HCT116 (cell line): Measurements from ENCODE around the gene XG. TPM values are rescaled to one million over a fixed set of nuclear protein-coding genes. Genes with fewer than 3 reads are reported as not detected.

Experiments
- ATAC-seq: fragments of 200-7000 bp; cut with Tn5 transposase; 2 replicates; pipeline ENCODE4 v1.9.1; 2020; ENCODE audit warnings: mild to moderate bottlenecking, moderate library complexity
- BruUV-seq: library from RNA; stranded (reverse); fragments of 400-500 nt; replicated peaks from 2 replicates; lab custom pipeline; 2021; lab: Mats Ljungman, UMichigan
- CTCF ChIA-PET: fragments of 300-600 bp; sonication (Branson Sonifier 250); formaldehyde crosslinking; loops from one replicate; lab custom pipeline; 2021; ENCODE audit warnings: antibody characterized with exemption; lab: Charles Lee
- POLR2A ChIA-PET: fragments of 300-600, 350-600 bp; sonication (Branson Sonifier 250); formaldehyde crosslinking; loops from one replicate; lab custom pipeline; 2021; ENCODE audit warnings: antibody characterized with exemption; lab: Charles Lee
- RAD21 ChIA-PET, 2 experiments: fragments of 300-600 bp; sonication (Branson Sonifier 250); formaldehyde crosslinking; loops; one replicate each; lab custom pipeline; 2023; ENCODE audit warnings: low total read pairs in 2 of 2; ENCODE audit not compliant: uncharacterized antibody in 2 of 2, unreplicated experiment in 2 of 2, low non-redundant PET in 1 of 2; lab: Charles Lee
- DNase-seq: peaks from one replicate; pipeline ENCODE4 v3.0.0-alpha.2; 2010; ENCODE audit warnings: low read depth, low spot score
- H2AFZ ChIP-seq: fragments of 200-600 bp; shearing (Covaris generic), sonication (generic); 2 replicates; pipeline ENCODE4 v1.6.1; 2017; ENCODE audit warnings: low read depth, mixed run types, mixed read lengths, antibody characterized with exemption, low read length; ENCODE audit not compliant: poor library complexity, severe bottlenecking
- H3K27ac ChIP-seq: 2 replicates; pipeline ENCODE4 v1.5.1; 2012; ENCODE audit warnings: low read depth, low read length
- H3K27me3 ChIP-seq: fragments of 200-600 bp; sonication (generic); 2 replicates; pipeline ENCODE4 v1.6.1; 2016; ENCODE audit warnings: mixed run types, low read length, mixed read lengths; ENCODE audit not compliant: insufficient read depth
- H3K36me3 ChIP-seq, 2 experiments: fragments of 200-500 bp in 1 of 2; fragments of 200-600 bp in 1 of 2; sonication (Bioruptor generic) in 1 of 2; sonication (generic) in 1 of 2; 2 replicates each; pipeline versions ENCODE4 v1.5.1 to v1.6.1; 2014 to 2016; ENCODE audit warnings: low read length in 2 of 2, inconsistent platforms in 1 of 2, mixed read lengths in 1 of 2, mixed run types in 1 of 2; ENCODE audit not compliant: insufficient read depth in 2 of 2, control insufficient read depth in 1 of 2
- H3K4me1 ChIP-seq, 2 experiments: fragments of 200-600 bp in 1 of 2; sonication (generic) in 1 of 2; 2 replicates each; pipeline versions ENCODE4 v1.5.1 to v1.6.1; 2012 to 2017; ENCODE audit warnings: low read length in 2 of 2, inconsistent platforms in 1 of 2, mild to moderate bottlenecking in 1 of 2, mixed read lengths in 1 of 2, mixed run types in 1 of 2, moderate library complexity in 1 of 2; ENCODE audit not compliant: insufficient read depth in 2 of 2, control insufficient read depth in 1 of 2
- H3K4me2 ChIP-seq: fragments of 200-600 bp; sonication (generic); 2 replicates; pipeline ENCODE4 v1.6.1; 2017; ENCODE audit warnings: mixed run types, low read length, mixed read lengths
- H3K4me3 ChIP-seq, 2 experiments: fragments of 200-600 bp in 1 of 2; sonication (generic) in 1 of 2; replicated peaks in 1 of 2; 2 replicates each; pipeline ENCODE4 v1.5.1; 2011 to 2016; ENCODE audit warnings: low read length in 2 of 2, control low read depth in 1 of 2, low read depth in 1 of 2, mild to moderate bottlenecking in 1 of 2, mixed read lengths in 1 of 2, mixed run types in 1 of 2
- H3K79me2 ChIP-seq: fragments of 200-600 bp; sonication (generic); 2 replicates; pipeline ENCODE4 v1.6.1; 2017; ENCODE audit warnings: mild to moderate bottlenecking, mixed run types, low read length, moderate library complexity, mixed read lengths; ENCODE audit not compliant: insufficient read depth
- H3K9ac ChIP-seq: fragments of 200-600 bp; sonication (generic); 2 replicates; pipeline ENCODE4 v1.6.1; 2016; ENCODE audit warnings: low read length, mixed read lengths
- H3K9me2 ChIP-seq: fragments of 200-600 bp; sonication (generic), shearing (Covaris generic); 2 replicates; pipeline ENCODE4 v1.6.1; 2017; ENCODE audit warnings: mixed run types, mild to moderate bottlenecking, moderate library complexity; ENCODE audit not compliant: insufficient read depth
- H3K9me3 ChIP-seq, 2 experiments: fragments of 200-500 bp in 1 of 2; fragments of 200-600 bp in 1 of 2; sonication (Bioruptor generic) in 1 of 2; sonication (generic) in 1 of 2; 2 replicates each; pipeline ENCODE4 v1.6.1; 2014 to 2017; ENCODE audit warnings: low read length in 2 of 2, mixed read lengths in 2 of 2, inconsistent platforms in 1 of 2, low read depth in 1 of 2, mild to moderate bottlenecking in 1 of 2, mixed run types in 1 of 2, moderate library complexity in 1 of 2; ENCODE audit not compliant: control insufficient read depth in 1 of 2, insufficient read depth in 1 of 2
- H4K20me1 ChIP-seq: fragments of 200-600 bp; sonication (generic), shearing (Covaris generic); 2 replicates; pipeline ENCODE4 v1.6.1; 2017; ENCODE audit warnings: mixed run types, mild to moderate bottlenecking, moderate library complexity; ENCODE audit not compliant: insufficient read depth
- EZH2phosphoT487 ChIP-seq: fragments of 200-600 bp; IDR thresholded peaks from 2 replicates; pipeline ENCODE4 v1.6.1; 2018; ENCODE audit warnings: antibody characterized with exemption, borderline replicate concordance
- MAX ChIP-seq: IDR thresholded peaks from 2 replicates; pipeline ENCODE4 v1.6.1; 2012
- RAD21 ChIP-seq: IDR thresholded peaks from 2 replicates; pipeline ENCODE4 v1.6.1; 2012; ENCODE audit warnings: low read depth, mild to moderate bottlenecking
- SP1 ChIP-seq: IDR thresholded peaks from 2 replicates; pipeline ENCODE4 v1.6.1; 2012; ENCODE audit warnings: low read depth
- ZFX ChIP-seq: fragments of 450-650 bp; IDR thresholded peaks from 2 replicates; pipeline ENCODE4 v1.6.1; 2017
- ZNF274 ChIP-seq: fragments of 200-500 bp; sonication (Bioruptor generic); IDR thresholded peaks from 2 replicates; pipeline ENCODE4 v1.6.1; 2014; ENCODE audit warnings: mild to moderate bottlenecking, low read depth, low read length, inconsistent platforms
- intact Hi-C: fragments of 100-400 bp; cut with micrococcal nuclease; formaldehyde crosslinking; loops from 2 replicates; pipeline ENCODE4 v1.10.0; 2022
- total RNA-seq: library from RNA; stranded (reverse); gene quantifications from one replicate; pipeline ENCODE4 v1.2.1, GENCODE V29; 2021; ENCODE audit not compliant: unreplicated experiment
- TF ChIP-seq, protein P1 (sequence below): IDR thresholded peaks from 2 replicates; pipeline ENCODE4 v1.6.1; 2012; ENCODE audit warnings: low read depth

The XG gene
- total RNA-seq, 1 experiment from 2014 or later, result not detected

DNA sequence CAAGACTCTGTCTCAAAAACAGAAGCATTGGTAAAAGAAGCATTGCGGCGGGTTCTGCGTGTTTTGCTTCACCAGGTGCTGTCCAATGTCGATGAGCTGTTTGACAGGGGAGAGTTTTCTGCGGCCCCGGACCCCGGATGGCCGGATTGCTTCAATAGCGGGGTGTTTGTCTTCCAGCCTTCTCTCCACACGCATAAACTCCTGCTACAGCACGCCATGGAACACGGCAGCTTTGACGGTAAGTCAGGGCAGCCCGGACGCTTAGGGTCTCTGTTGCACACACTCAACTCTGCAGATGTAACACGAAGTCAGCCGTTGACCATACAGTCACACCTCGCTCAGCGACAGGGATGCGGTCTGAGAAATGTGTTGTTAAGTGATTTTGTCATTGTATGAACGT, 103.1 kb downstream of the XG start (continued):
- TF ChIP-seq MAX (no peak), SP1 (no peak), EZH2phosphoT487 (no peak)
- TF ChIP-seq, all 23 proteins: peak for 0

DNA sequence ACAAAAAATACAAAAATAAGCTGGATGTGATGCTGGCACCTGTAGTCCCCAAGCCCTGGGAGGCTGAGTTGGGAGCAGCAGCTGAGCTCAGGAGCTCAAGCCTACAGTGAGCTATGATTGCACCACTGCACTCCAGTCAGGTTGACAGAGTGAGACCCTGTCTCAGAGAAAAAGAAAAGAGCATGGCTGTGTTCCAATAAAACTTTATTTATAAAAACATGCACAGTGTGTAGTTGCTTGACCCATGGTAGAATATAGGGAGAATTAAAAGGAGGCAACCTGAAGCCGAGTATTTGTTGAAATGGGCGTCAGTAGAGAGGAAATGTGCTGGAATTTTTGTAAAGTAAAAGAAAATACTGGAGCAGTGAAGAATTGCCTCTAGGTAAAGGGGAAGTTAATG, 103.9 kb downstream of the XG start:
- ChIA-PET RAD21 (no interaction called here), CTCF (no interaction called here), POLR2A (no interaction called here)
- H3K9ac ChIP-seq, result no peak overlapping the region
- H3K9me2 ChIP-seq, result no peaks in the 10 kb centered on the region
- TF ChIP-seq ZFX, result no peak
- no peak for TF ChIP-seq ZNF274
- no peak for TF ChIP-seq MAX
- no peak for TF ChIP-seq RAD21
- TF ChIP-seq, protein P1, sequence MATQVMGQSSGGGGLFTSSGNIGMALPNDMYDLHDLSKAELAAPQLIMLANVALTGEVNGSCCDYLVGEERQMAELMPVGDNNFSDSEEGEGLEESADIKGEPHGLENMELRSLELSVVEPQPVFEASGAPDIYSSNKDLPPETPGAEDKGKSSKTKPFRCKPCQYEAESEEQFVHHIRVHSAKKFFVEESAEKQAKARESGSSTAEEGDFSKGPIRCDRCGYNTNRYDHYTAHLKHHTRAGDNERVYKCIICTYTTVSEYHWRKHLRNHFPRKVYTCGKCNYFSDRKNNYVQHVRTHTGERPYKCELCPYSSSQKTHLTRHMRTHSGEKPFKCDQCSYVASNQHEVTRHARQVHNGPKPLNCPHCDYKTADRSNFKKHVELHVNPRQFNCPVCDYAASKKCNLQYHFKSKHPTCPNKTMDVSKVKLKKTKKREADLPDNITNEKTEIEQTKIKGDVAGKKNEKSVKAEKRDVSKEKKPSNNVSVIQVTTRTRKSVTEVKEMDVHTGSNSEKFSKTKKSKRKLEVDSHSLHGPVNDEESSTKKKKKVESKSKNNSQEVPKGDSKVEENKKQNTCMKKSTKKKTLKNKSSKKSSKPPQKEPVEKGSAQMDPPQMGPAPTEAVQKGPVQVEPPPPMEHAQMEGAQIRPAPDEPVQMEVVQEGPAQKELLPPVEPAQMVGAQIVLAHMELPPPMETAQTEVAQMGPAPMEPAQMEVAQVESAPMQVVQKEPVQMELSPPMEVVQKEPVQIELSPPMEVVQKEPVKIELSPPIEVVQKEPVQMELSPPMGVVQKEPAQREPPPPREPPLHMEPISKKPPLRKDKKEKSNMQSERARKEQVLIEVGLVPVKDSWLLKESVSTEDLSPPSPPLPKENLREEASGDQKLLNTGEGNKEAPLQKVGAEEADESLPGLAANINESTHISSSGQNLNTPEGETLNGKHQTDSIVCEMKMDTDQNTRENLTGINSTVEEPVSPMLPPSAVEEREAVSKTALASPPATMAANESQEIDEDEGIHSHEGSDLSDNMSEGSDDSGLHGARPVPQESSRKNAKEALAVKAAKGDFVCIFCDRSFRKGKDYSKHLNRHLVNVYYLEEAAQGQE, result no peak
- no peak overlapping the region for H3K27ac ChIP-seq
- H3K36me3 ChIP-seq, result no peaks in the 10 kb centered on the region
- no peaks in the 10 kb centered on the region for H4K20me1 ChIP-seq
- DNase-seq (no peak), ATAC-seq (no peak)
- intact Hi-C loops, result no loop called here
- BruUV-seq, result no TSS peak
- no peak overlapping the region for H3K4me3 ChIP-seq
- no peaks in the 10 kb centered on the region for H3K79me2 ChIP-seq
- H3K4me2 ChIP-seq, result no peak overlapping the region
- no peak overlapping the region for H2AFZ ChIP-seq
- no peaks in the 10 kb centered on the region for H3K9me3 ChIP-seq
- H3K4me1 ChIP-seq, result no peaks in the 10 kb centered on the region
- H3K27me3 ChIP-seq, result no peaks in the 10 kb centered on the region
